IMR-90 (cell line): ENCODE measurements around the gene TRAF3. TPM values are rescaled to one million over a fixed set of nuclear protein-coding genes. Genes with fewer than 3 reads are reported as not detected.

Experiments used
- ATAC-seq: fragments of 200-7000 bp; cut with Tn5 transposase; 2 replicates; pipeline ENCODE4 v1.9.1; 2020; ENCODE audit warnings: low read depth, mild to moderate bottlenecking, moderate library complexity
- BruUV-seq: library from RNA; stranded (reverse); fragments of 400-500 nt; replicated peaks from 2 replicates; lab custom pipeline; 2021; lab: Mats Ljungman, UMichigan
- CTCF ChIA-PET: fragments of 300-600 bp; formaldehyde crosslinking; extraction: SDS; loops from one replicate; lab custom pipeline; 2021; ENCODE audit warnings: antibody characterized with exemption; lab: Yijun Ruan, JAX
- POLR2A ChIA-PET: fragments of 300-600 bp; sonication (Branson Sonifier 250); formaldehyde crosslinking; loops from one replicate; lab custom pipeline; 2022; ENCODE audit warnings: antibody characterized with exemption; ENCODE audit not compliant: unreplicated experiment; lab: Charles Lee
- DNase-seq: peaks from one replicate; pipeline ENCODE4 v3.0.0; 2013
- H2AFZ ChIP-seq: replicated peaks from 2 replicates; pipeline ENCODE3; 2013; ENCODE audit warnings: low read length, mild to moderate bottlenecking; ENCODE audit not compliant: poor library complexity
- H2AK5ac ChIP-seq: 2 replicates; pipeline ENCODE4 v1.6.1; 2013; ENCODE audit warnings: low read depth, low read length, inconsistent platforms
- H2AK9ac ChIP-seq: replicated peaks from 2 replicates; pipeline ENCODE3; 2013; ENCODE audit warnings: mild to moderate bottlenecking, low read depth, low read length, moderate library complexity; ENCODE audit not compliant: poor library complexity
- H2BK120ac ChIP-seq: 2 replicates; pipeline ENCODE4 v1.6.1; 2013; ENCODE audit warnings: low read depth, low read length, inconsistent platforms
- H2BK15ac ChIP-seq: 3 replicates; pipeline ENCODE4 v1.6.1; 2013; ENCODE audit warnings: low read depth, low read length, inconsistent platforms
- H2BK20ac ChIP-seq: 2 replicates; pipeline ENCODE4 v1.6.1; 2013; ENCODE audit warnings: low read depth, mild to moderate bottlenecking, inconsistent platforms, low read length, moderate library complexity
- H2BK5ac ChIP-seq: 2 replicates; pipeline ENCODE4 v1.6.1; 2013; ENCODE audit warnings: mild to moderate bottlenecking, low read depth, low read length, inconsistent platforms; ENCODE audit not compliant: poor library complexity, severe bottlenecking
- H3K14ac ChIP-seq: replicated peaks from 2 replicates; pipeline ENCODE4 v1.6.1; 2013; ENCODE audit warnings: low read depth, low read length, inconsistent platforms
- H3K18ac ChIP-seq: 2 replicates; pipeline ENCODE4 v1.6.1; 2013; ENCODE audit warnings: low read depth, low read length, control low read depth
- H3K23ac ChIP-seq: 2 replicates; pipeline ENCODE4 v1.6.1; 2013; ENCODE audit warnings: low read depth, low read length, inconsistent platforms
- H3K27ac ChIP-seq: 2 replicates; pipeline ENCODE4 v1.5.1; 2013; ENCODE audit warnings: mild to moderate bottlenecking, control low read depth, low read length; ENCODE audit not compliant: insufficient read depth
- H3K27me3 ChIP-seq: 2 replicates; pipeline ENCODE4 v1.6.1; 2013; ENCODE audit warnings: low read length; ENCODE audit not compliant: control insufficient read depth, insufficient read depth
- H3K36me3 ChIP-seq: 2 replicates; pipeline ENCODE4 v1.6.1; 2013; ENCODE audit warnings: low read length, mixed read lengths; ENCODE audit not compliant: control insufficient read depth, insufficient read depth
- H3K4ac ChIP-seq: 2 replicates; pipeline ENCODE4 v1.6.1; 2013; ENCODE audit warnings: low read depth, low read length, inconsistent platforms
- H3K4me1 ChIP-seq: 2 replicates; pipeline ENCODE4 v1.6.1; 2013; ENCODE audit warnings: low read length, mixed read lengths; ENCODE audit not compliant: control insufficient read depth, insufficient read depth
- H3K4me2 ChIP-seq: 2 replicates; pipeline ENCODE4 v1.6.1; 2013; ENCODE audit warnings: low read depth, mild to moderate bottlenecking, control low read depth, low read length, moderate library complexity
- H3K4me3 ChIP-seq: 2 replicates; pipeline ENCODE4 v1.5.1; 2013; ENCODE audit warnings: low read depth, mild to moderate bottlenecking, control low read depth, low read length, moderate library complexity; ENCODE audit not compliant: insufficient read depth
- H3K56ac ChIP-seq: 2 replicates; pipeline ENCODE4 v1.6.1; 2013; ENCODE audit warnings: low read length, inconsistent platforms; ENCODE audit not compliant: insufficient read depth; ENCODE audit errors: extremely low read depth
- H3K79me1 ChIP-seq, 2 experiments: 2 replicates each; pipeline ENCODE4 v1.6.1; 2013; ENCODE audit warnings: low read length in 2 of 2, inconsistent platforms in 1 of 2, low read depth in 1 of 2
- H3K9ac ChIP-seq: 2 replicates; pipeline ENCODE4 v1.6.1; 2013; ENCODE audit warnings: low read depth, low read length, control low read depth
- H3K9me1 ChIP-seq: 2 replicates; pipeline ENCODE4 v1.6.1; 2013; ENCODE audit warnings: low read length, inconsistent platforms; ENCODE audit not compliant: insufficient read depth
- H3K9me3 ChIP-seq: 2 replicates; pipeline ENCODE4 v1.6.1; 2013; ENCODE audit warnings: low read length; ENCODE audit not compliant: control insufficient read depth, insufficient read depth
- H4K20me1 ChIP-seq: 2 replicates; pipeline ENCODE4 v1.6.1; 2013; ENCODE audit warnings: low read length, inconsistent platforms; ENCODE audit not compliant: insufficient read depth
- H4K5ac ChIP-seq: 2 replicates; pipeline ENCODE4 v1.6.1; 2013; ENCODE audit warnings: mild to moderate bottlenecking, low read depth, low read length, control low read depth
- H4K8ac ChIP-seq, 2 experiments: 2 replicates each; pipeline ENCODE4 v1.6.1; 2013; ENCODE audit warnings: low read depth in 2 of 2, low read length in 2 of 2, control low read depth in 1 of 2, inconsistent platforms in 1 of 2
- H4K91ac ChIP-seq: 2 replicates; pipeline ENCODE4 v1.6.1; 2013; ENCODE audit warnings: low read depth, low read length, inconsistent platforms; ENCODE audit not compliant: insufficient read depth
- BHLHE40 ChIP-seq: fragments of 150-350 bp; IDR thresholded peaks from 2 replicates; pipeline ENCODE4 v1.6.1; 2016; ENCODE audit warnings: mild to moderate bottlenecking, low read depth, low read length
- CEBPB ChIP-seq: IDR thresholded peaks from 2 replicates; pipeline ENCODE4 v1.6.1; 2012; ENCODE audit warnings: low read depth, low read length, improper control_type of control experiment
- CHD1 ChIP-seq: IDR thresholded peaks from 2 replicates; pipeline ENCODE4 v1.6.1; 2012; ENCODE audit warnings: low read depth, low read length, improper control_type of control experiment
- CTCF ChIP-seq: conservative IDR thresholded peaks from 2 replicates; pipeline ENCODE4 v1.5.1; 2012; ENCODE audit warnings: mild to moderate bottlenecking, low read depth, low read length, improper control_type of control experiment
- ELK1 ChIP-seq: fragments of 150-350 bp; IDR thresholded peaks from 2 replicates; pipeline ENCODE4 v1.6.1; 2016; ENCODE audit warnings: low read depth, mild to moderate bottlenecking, low read length, moderate library complexity, borderline replicate concordance
- FOS ChIP-seq: fragments of 150-350 bp; IDR thresholded peaks from 2 replicates; pipeline ENCODE4 v1.6.1; 2016; ENCODE audit warnings: low read depth, low read length
- MAFK ChIP-seq: IDR thresholded peaks from 2 replicates; pipeline ENCODE4 v1.6.1; 2012; ENCODE audit warnings: low read depth, low read length, improper control_type of control experiment
- MAZ ChIP-seq: IDR thresholded peaks from 2 replicates; pipeline ENCODE4 v1.6.1; 2012; ENCODE audit warnings: low read depth, mild to moderate bottlenecking, low read length, improper control_type of control experiment, moderate library complexity, borderline replicate concordance
- MXI1 ChIP-seq: IDR thresholded peaks from 2 replicates; pipeline ENCODE4 v1.6.1; 2012; ENCODE audit warnings: low read depth, mild to moderate bottlenecking, low read length, moderate library complexity, borderline replicate concordance
- NFE2L2 ChIP-seq: fragments of 150-350 bp; IDR thresholded peaks from 2 replicates; pipeline ENCODE4 v1.6.1; 2016; ENCODE audit warnings: low read depth, mild to moderate bottlenecking, low read length
- POLR2A ChIP-seq: IDR thresholded peaks from 2 replicates; pipeline ENCODE4 v1.6.1; 2012; ENCODE audit warnings: mild to moderate bottlenecking, low read depth, low read length
- RAD21 ChIP-seq: IDR thresholded peaks from 2 replicates; pipeline ENCODE4 v1.6.1; 2012; ENCODE audit warnings: low read length, improper control_type of control experiment
- RCOR1 ChIP-seq: IDR thresholded peaks from 2 replicates; pipeline ENCODE4 v1.6.1; 2012; ENCODE audit warnings: mild to moderate bottlenecking, low read length, improper control_type of control experiment; ENCODE audit not compliant: insufficient replicate concordance
- RFX5 ChIP-seq: IDR thresholded peaks from 2 replicates; pipeline ENCODE4 v1.8.0; 2012; ENCODE audit warnings: low read depth, mild to moderate bottlenecking, low read length, moderate library complexity
- SMC3 ChIP-seq: fragments of 150-350 bp; IDR thresholded peaks from 2 replicates; pipeline ENCODE4 v1.6.1; 2016; ENCODE audit warnings: low read depth, mild to moderate bottlenecking, antibody characterized with exemption, low read length, moderate library complexity
- USF2 ChIP-seq: fragments of 150-350 bp; IDR thresholded peaks from 2 replicates; pipeline ENCODE4 v1.6.1; 2017; ENCODE audit warnings: mild to moderate bottlenecking, antibody characterized with exemption, low read length, low read depth
- WGBS, 2 experiments: methylation state at CpG; one replicate each; pipeline versions ENCODE4 v1.1.5 to v1.1.7; 2013; ENCODE audit warnings: missing lambda C conversion rate in 2 of 2; ENCODE audit not compliant: insufficient read length in 1 of 2; ENCODE audit errors: extremely low coverage in 2 of 2; 5-methylcytosine and 5-hydroxymethylcytosine counted together
- dilution Hi-C: fragments of 300-500 bp; cut with HindIII; formaldehyde crosslinking; loops from one replicate; pipeline ENCODE4 v1.14.3; 2018; ENCODE audit warnings: low sequenced_read_pairs; ENCODE audit not compliant: unreplicated experiment
- in situ Hi-C: fragments of 300-500 bp; cut with MboI; formaldehyde crosslinking; loops from 3 replicates; pipeline ENCODE4 v1.14.3; 2019; ENCODE audit warnings: low sequenced_read_pairs, inconsistent platforms, mixed read lengths
- intact Hi-C: fragments of 100-400 bp; cut with micrococcal nuclease; formaldehyde crosslinking; loops from 2 replicates; pipeline ENCODE4 v1.10.0; 2022
- polyA plus RNA-seq, 3 experiments: library from polyadenylated mRNA; depleted of rRNA; stranded (reverse); fragments of >200 nt; gene quantifications; 2 replicates each; pipeline ENCODE4 v1.2.3, GENCODE V29; 2012; ENCODE audit warnings: low replicate concordance in 1 of 3
- total RNA-seq: library from RNA; depleted of rRNA; stranded (reverse); fragments of >200 nt; gene quantifications from 2 replicates; pipeline ENCODE4 v1.2.3, GENCODE V29; 2012

Gene TRAF3
- total and polyA plus RNA-seq, 2 of the 4 experiments (the other 2 are of a cell fraction) = 21.2 to 25.3 TPM

GRCh38 chr14:102758087-102758486, 19.2 kb upstream of the TRAF3 start:
- intact Hi-C loops (no loop called here), in situ Hi-C loops (no loop called here)

More at GRCh38 chr14:102758087-102758486, 19.2 kb upstream of the TRAF3 start:
- Histone ChIP-seq H3K27ac (no peak overlapping the region), H4K5ac (no peak overlapping the region), H3K18ac (no peak overlapping the region), H3K56ac (no peak overlapping the region), H4K91ac (no peak overlapping the region), H3K9me1 (no peaks in the 10 kb centered on the region; the same call in 1 of the 2 replicates), H3K9me3 (no peaks in the 10 kb centered on the region; the same call in 1 of the 2 replicates), H3K4me2 (no peak overlapping the region), H2BK5ac (no peak overlapping the region), H3K14ac (no peak overlapping the region), H3K4me1 (no peaks in the 10 kb centered on the region), H3K4ac (no peak overlapping the region), H3K36me3 (no peaks in the 10 kb centered on the region), H2BK15ac (no peak overlapping the region), H4K20me1 (no peaks in the 10 kb centered on the region; the same call in 1 of the 2 replicates), H3K4me3 (no peak overlapping the region), H2AK5ac (no peak overlapping the region), H3K9ac (no peak overlapping the region), H2AK9ac (no peak overlapping the region), H3K79me1 (no peaks in the 10 kb centered on the region), H3K23ac (no peak overlapping the region), H3K27me3 (peaks cover 15% of the 10 kb centered on the region), H2AFZ (no peak overlapping the region), H4K8ac (no peak overlapping the region), H2BK20ac (no peak overlapping the region), H2BK120ac (no peak overlapping the region)
- no peak for ATAC-seq
- no TSS peak for BruUV-seq
- no CpG with 5 or more reads among the region's 5 CpGs for WGBS, 2 experiments
- ChIA-PET CTCF (interaction anchor here (0.5 kb wide), 1 partner anchor 13 kb away, joined by 3 read pairs; no protein-coding TSS in a partner anchor), POLR2A (no interaction called here)
- TF ChIP-seq SMC3 (no peak), RCOR1 (no peak), NFE2L2 (no peak), CHD1 (no peak), MAFK (no peak), POLR2A (no peak), USF2 (no peak), RFX5 (no peak), MXI1 (no peak), ELK1 (no peak), FOS (no peak), BHLHE40 (no peak), MAZ (no peak), CEBPB (no peak), RAD21 (no peak), CTCF (no peak)
- dilution Hi-C loops = no loop called here
- DNase-seq = no peak
